ENCODE results near the gene CCDC137. TPM values are rescaled to one million over a fixed set of nuclear protein-coding genes. Genes with fewer than 3 reads are reported as not detected.

Gene CCDC137
- total and polyA plus RNA-seq, 2 of the 13 experiments (the other 11 are each of a cell fraction or from before 2014, with no cell fraction given) = 14.6 to 39.1 TPM

DNA sequence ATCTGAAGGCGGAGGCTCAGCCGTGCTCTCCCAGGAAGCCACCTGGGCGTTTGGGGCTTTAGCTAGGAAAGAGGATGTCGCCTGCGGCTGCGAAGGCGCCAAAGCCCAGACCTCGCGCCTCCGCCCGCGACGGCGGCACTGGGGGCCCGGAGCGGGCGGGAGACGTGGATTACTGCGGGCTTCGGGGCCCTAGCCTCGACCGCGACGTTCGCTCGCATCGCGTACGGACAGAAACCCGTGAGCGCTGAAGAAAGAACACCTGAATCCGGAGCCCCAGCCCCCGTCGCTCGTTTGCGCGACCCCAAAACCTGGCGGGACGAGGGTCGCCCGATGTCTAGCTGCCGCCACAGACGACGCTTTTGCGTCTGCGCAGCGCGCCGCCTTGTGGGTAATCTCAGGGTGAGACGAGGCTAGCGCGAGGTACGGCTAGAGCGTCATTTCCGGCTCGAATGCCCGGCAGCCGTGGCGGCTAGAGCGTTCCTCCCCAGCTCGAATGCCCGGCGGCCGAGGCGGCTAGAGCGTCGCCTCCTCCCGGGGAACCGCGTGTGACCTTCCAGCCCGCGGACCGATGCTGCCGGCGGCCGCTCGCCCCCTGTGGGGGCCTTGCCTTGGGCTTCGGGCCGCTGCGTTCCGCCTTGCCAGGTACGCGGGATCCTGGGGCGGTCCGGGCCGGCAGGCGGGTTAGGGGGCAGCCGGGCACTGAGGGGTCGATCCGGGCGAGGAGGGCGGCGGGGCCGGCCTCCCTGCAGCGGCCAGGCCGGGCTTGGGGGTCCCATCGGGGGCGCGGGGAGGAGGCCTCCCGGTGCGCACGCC lies 36.6 kb downstream of the CCDC137 start, which contains the start of gene MRPL12 (continued):
- TF ChIP-seq IKZF5 (CRISPR knock-in tag; IDR thresholded peaks at IDR 0.05) = peak; percentile 89; the same call in 1 of the 2 replicates
- no peak for TF ChIP-seq ZBTB21 (CRISPR knock-in tag; IDR thresholded peaks at IDR 0.05)
- TF ChIP-seq HDAC6 (IDR thresholded peaks at IDR 0.05; ENCODE audit: low read depth, low read length) = no peak
- no peak for TF ChIP-seq ZNF101 (CRISPR knock-in tag; IDR thresholded peaks at IDR 0.05; ENCODE audit: borderline replicate concordance, low read depth)
- TF ChIP-seq TBL1XR1 (IDR thresholded peaks at IDR 0.05; ENCODE audit: borderline replicate concordance, low read length, partially characterized antibody) = peak; percentile 68
- TF ChIP-seq ZNF790 (CRISPR knock-in tag; IDR thresholded peaks at IDR 0.05; ENCODE audit: borderline replicate concordance) = peak; percentile 88; the same call in 1 of the 2 replicates
- TF ChIP-seq TBX2 (CRISPR knock-in tag; IDR thresholded peaks at IDR 0.05; ENCODE audit: borderline replicate concordance) = peak; percentile 94
- peak; percentile 65 for TF ChIP-seq RNF2 (conservative IDR thresholded peaks at IDR 0.05; ENCODE audit: low read depth)
- TF ChIP-seq HOXA3 (CRISPR knock-in tag; IDR thresholded peaks at IDR 0.05) = peak; percentile 98
- TF ChIP-seq NFE2L2 (IDR thresholded peaks at IDR 0.05; ENCODE audit: low read length) = no peak
- no peak for TF ChIP-seq BHLHE40 (IDR thresholded peaks at IDR 0.05; ENCODE audit: low read length)
- no peak for TF ChIP-seq KAT2B (IDR thresholded peaks at IDR 0.05; ENCODE audit: borderline replicate concordance, low read depth, low read length)
- TF ChIP-seq PHF21A (CRISPR knock-in tag; IDR thresholded peaks at IDR 0.05) = peak; percentile 91
- peak; percentile 99 for TF ChIP-seq KMT2A (CRISPR knock-in tag; IDR thresholded peaks at IDR 0.05)
- TF ChIP-seq SNAPC4 (CRISPR knock-in tag; IDR thresholded peaks at IDR 0.05) = peak; percentile 77; the same call in 1 of the 2 replicates
- TF ChIP-seq NR1H2 (CRISPR knock-in tag; IDR thresholded peaks at IDR 0.05; ENCODE audit: borderline replicate concordance, low read depth) = 0 out of 2 replicates have a peak, but pooled peaks have one; percentile 45
- TF ChIP-seq ZNF510 (CRISPR knock-in tag; IDR thresholded peaks at IDR 0.05; ENCODE audit: low read depth) = peak; percentile 86
- TF ChIP-seq SMAD1 (CRISPR knock-in tag; IDR thresholded peaks at IDR 0.05; ENCODE audit: borderline replicate concordance, low read depth) = peak; percentile 91; the same call in 1 of the 2 replicates
- no peak for TF ChIP-seq KDM6A (CRISPR knock-in tag; IDR thresholded peaks at IDR 0.05; ENCODE audit: low read depth)
- no peak; the same call in 1 of the 2 replicates for TF ChIP-seq ZKSCAN5 (CRISPR knock-in tag; IDR thresholded peaks at IDR 0.05)
- peak; percentile 85; the same call in 1 of the 2 replicates for TF ChIP-seq ZNF430 (CRISPR knock-in tag; IDR thresholded peaks at IDR 0.05)
